ENCODE results near the gene VPS13D.
A peak's percentile ranks its signal among the peaks of the same experiment; 100 is the strongest.
"Not testable (repeated sequence)": the region's sequence is repeated elsewhere in the genome, so short reads cannot be mapped to it uniquely, and the experiment has no call there.

Gene VPS13D

GRCh38 chr1:12372761-12373160 is 142.9 kb downstream of the VPS13D start:
- no peak for DNase-seq

DNA sequence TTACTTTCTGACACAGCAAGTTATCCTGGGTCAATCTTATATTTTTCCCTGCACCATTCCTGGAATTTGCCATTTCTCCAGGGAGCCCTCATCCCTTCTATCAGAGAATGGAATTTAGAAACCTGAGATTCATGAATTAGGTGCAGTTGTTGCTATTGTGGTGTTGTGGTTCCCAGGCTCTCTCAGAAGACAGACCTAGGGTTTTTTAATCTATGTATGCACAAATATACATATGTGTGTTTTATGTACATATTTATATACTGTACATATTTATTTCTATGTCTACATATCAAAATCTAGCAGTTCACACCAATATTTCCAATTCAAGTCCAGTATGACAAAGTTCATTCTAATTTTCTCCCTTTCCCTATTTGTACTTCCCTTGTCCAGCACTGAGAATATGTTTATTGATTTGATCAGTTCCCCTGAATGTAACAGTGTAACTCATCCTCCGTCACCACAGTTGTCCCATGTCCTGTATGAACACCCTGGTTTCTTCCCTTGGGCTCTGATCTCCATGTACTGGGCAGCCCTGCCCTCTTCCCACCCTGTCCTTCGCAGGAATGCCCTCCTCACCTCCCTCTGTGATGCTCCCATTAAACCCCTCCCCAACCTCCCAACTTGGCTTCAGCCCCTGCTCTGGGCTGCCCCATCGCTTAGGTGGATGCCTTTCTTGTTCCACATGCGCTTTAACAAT is 145.5 kb downstream of the VPS13D start:
- no peak for DNase-seq

DNA sequence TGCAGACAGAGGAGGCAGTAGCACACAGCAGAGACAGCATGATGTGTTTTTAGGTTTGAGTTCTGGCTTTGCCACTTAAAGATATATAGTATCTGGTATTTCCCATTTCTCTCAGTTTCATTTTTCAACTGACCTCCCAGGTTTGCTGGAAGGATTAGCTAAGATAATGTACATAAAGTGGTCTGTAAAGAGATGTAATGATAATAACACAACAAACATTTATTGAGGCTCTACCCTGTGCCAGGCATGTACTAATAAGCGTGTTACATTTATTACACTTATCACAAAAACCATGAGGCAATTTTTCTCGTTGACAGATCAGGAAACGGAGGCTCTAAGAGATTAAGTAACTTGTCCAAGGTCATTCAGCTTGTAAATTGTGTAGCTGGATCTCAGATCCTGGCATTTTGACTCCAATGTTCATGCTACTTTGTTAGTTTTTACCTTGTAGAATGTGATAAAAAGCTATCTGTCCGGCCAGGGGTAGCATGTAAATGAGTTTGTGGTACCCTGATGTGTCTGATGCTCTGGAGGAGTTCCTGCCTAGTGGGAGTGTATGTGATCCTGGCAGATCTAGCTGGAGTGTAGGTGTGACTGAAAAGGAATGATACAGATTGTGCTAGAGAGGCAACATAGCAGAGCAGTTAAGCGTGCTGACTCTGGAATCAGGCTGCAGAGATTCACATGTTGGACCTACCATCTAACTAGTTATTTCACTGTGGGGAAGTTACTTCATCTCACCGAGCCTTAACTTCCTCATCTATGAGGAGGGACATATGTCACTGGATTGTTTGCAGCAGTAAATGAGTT is 146.6 kb downstream of the VPS13D start:
- no peak for DNase-seq

- DNase-seq, result no peak
Measured at GRCh38 chr1:12380326-12381249, 150.8 kb downstream of the VPS13D start.

DNA sequence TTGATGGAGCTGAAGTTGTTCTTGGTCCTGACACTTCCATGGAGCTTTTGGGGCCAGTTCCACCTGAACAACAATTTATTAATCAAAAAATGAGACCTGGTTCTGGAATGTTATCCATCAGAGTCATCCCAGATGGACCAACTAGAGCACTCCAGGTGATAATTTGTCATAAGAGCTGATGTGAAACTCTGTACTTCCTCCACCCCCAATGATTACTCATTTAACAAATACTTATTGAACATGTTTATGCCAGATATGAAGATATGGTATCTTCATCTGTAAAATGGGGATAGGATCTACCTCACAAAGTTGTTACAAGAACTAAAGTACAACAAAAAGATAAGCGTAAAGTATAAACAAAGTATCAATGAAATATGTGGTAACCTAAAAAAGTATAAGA is 153.2 kb downstream of the VPS13D start:
- no peak for DNase-seq

DNA sequence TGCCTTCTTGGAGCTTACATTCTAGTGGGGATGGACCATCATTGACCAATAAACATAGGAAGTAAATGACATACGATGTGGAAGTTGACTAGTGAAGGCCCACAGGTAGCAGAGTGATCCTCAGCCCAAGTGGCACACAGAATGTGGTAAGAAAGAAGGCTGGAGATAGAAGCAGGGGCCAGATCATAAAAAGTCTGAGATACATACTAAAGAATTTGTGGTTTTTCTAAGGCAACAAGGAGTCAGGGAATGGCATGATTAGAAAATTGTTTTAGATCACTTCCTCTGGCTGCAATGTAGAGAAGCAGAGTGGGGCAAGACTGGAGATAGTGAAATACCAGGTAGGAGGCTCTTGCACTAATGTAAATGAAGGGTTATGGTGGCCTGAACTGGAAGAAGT is 154.0 kb downstream of the VPS13D start:
- DNase-seq, result peak; percentile 56

GRCh38 chr1:12384836-12385456 is 155.1 kb downstream of the VPS13D start:
- no peak for DNase-seq

DNA sequence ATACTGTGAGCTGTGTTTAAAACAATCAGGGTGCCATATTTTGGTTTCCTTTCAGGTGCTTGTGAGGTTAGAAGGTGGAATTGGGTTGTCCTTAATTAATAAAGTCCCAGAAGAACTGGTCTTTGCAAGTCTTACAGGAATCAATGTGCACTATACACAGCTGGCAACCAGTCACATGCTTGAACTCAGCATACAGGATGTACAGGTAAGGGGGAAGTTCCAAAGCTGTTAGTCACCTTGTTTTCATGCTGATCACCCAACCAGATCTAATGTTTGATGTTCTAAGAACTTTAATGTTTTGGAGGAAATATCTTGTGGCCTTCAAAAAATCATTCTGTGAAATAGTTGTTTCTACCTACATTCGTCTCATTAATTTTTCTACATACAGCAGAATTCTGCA is 156.3 kb downstream of the VPS13D start:
- DNase-seq, result no peak

DNA sequence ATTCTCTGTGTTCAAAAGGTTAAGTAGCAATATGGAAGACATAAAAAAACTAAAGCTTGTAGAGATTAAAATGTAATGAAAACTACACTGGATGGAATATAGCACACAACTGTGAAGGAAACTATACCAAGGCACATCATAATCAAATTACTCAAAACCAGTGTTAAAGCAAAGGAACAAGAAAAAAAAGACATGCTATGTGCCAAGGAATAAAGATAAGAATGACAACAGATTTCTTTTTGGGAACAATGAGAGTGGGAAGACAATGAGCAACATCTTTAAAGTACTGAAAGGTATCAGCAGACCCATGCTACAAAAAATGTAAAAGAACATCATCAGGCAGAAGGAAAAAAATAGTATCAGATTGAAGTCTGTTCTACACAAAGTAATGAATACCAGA is 157.8 kb downstream of the VPS13D start:
- DNase-seq, result no peak

GRCh38 chr1:12390296-12390695 is 160.5 kb downstream of the VPS13D start:
- not testable (repeated sequence) for DNase-seq

GRCh38 chr1:12397462-12398450 is 167.9 kb downstream of the VPS13D start:
- no peak for DNase-seq

DNA sequence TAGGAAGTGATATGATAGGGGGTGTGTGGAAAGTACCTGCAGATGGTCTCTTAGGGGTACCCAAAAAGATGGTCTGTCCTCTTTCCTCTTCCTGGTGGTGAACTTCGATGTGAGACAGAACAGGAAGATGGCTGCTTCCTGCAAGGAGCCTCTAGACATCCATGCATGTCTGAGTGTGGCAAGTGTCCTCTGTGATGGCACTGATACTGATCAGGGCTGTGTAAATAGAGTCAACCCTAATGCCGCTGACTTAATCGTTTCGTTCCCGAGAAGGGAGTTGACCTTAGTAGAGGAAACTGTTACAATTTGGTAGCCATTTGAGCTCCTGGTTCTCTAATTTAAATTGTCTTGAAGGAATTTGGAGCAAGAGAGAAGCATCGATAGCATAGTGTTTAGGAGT is 168.6 kb downstream of the VPS13D start:
- DNase-seq, result no peak

- DNase-seq, result no peak
Measured at GRCh38 chr1:12400027-12400693, 170.3 kb downstream of the VPS13D start.

- DNase-seq, result no peak
Measured at GRCh38 chr1:12402159-12402673, 172.4 kb downstream of the VPS13D start.

DNA sequence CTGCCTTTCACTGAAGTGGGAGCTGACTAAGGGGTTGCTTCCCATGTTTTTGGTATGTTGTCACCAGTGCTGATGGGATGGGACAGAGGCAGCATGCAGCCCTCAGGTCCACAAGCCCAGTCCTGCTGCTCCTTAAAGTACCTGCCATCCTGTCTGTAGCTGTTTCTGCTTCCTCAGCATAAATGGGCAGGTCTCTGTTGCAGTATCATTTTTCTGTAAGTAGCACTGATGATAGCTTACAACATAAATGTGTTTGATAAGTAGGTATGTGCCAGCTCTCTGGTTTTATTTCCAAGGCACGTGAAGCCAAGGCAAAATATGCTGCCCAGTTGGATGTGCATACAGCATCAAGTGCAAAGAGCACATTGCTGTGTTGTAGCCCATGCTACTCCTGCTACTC is 173.0 kb downstream of the VPS13D start:
- DNase-seq, result no peak

GRCh38 chr1:12404918-12405317 is 175.1 kb downstream of the VPS13D start:
- DNase-seq, result no peak

DNA sequence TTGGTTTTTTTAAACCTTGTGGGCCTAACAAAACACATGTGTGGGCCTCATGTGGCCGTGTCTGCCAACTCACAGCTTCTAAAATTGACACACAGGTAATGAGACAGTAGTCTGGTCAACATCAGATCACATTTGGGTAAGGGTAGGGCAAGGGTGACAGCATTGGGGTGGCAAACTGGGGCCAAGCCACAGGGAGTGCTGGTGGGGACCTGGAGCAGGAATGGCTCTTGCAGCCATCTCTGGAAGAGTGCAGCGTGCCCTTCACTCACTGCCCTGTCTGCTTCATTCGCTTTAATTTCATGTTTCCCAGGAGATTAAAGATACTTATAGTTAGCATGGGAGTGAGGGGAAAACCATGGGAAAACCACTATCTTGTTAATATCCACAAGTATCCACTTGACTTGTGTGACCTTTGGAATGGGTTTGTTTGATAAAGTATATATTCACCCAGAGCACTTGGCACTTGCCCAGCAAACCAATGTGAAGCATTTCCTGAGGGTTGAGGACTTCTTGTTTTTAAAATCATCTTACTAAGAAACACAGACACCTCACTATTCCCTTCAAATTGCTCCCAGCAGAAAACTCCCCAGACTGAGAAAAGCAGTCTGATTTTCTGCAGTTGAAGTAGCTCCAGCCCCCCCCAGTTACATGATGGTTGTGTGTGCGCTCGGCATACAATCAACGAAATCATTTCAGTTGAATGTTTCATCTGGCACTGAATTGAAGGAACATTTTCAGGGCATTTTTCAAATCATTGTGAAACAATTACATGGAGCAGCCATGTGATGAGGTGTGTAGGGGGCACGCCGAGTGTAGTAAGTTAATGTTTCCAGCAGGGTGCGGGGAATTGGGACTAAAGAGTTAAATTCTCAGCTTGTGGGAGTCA is 175.7 kb downstream of the VPS13D start:
- DNase-seq, result peak; percentile 17

- DNase-seq, result no peak
Measured at GRCh38 chr1:12406211-12407021, 176.6 kb downstream of the VPS13D start.

Data from EL (cell line).